HFFc6 (cell line): Measurements from ENCODE around the gene CLSTN1. TPM values are rescaled to one million over a fixed set of nuclear protein-coding genes. Genes with fewer than 3 reads are reported as not detected.

Experiments used
- DNase-seq: peaks from one replicate; pipeline ENCODE4 v3.0.0-alpha.2; 2018
- H3K27ac Mint-ChIP-seq: 2 replicates; pipeline ENCODE4 v1.8.0; 2020; ENCODE audit warnings: mild to moderate bottlenecking, mixed read lengths
- H3K27me3 Mint-ChIP-seq: 2 replicates; pipeline ENCODE4 v1.8.0; 2021; ENCODE audit warnings: mild to moderate bottlenecking, moderate library complexity, mixed read lengths; ENCODE audit not compliant: insufficient read depth
- H3K36me3 Mint-ChIP-seq: 2 replicates; pipeline ENCODE4 v1.8.0; 2021; ENCODE audit warnings: low read depth, mixed read lengths
- H3K4me1 Mint-ChIP-seq: 2 replicates; pipeline ENCODE4 v1.8.0; 2020; ENCODE audit warnings: low read depth, mixed read lengths
- H3K4me3 Mint-ChIP-seq: 2 replicates; pipeline ENCODE4 v1.8.0; 2020; ENCODE audit warnings: mild to moderate bottlenecking, moderate library complexity, mixed read lengths
- H3K9me3 Mint-ChIP-seq: 2 replicates; pipeline ENCODE4 v1.8.0; 2020; ENCODE audit warnings: mild to moderate bottlenecking, mixed read lengths
- total RNA-seq, 6 experiments: library from RNA; stranded (reverse); fragmentation: NEBNext Ultra II Directional; extraction: Animal tissue kit (Norgen Biotek cat#: 25700); gene quantifications; 2 replicates in 1 of 6; 3 replicates in 5 of 6; pipeline ENCODE4 v1.2.3, GENCODE V29; 2021
- TF ChIP-seq, protein P1 (sequence below): fragments of 200-600 bp; sonication (generic); IDR thresholded peaks from 2 replicates; pipeline ENCODE4 v1.5.0; 2021; ENCODE audit warnings: antibody characterized with exemption, mild to moderate bottlenecking

The CLSTN1 gene
- total RNA-seq, 6 experiments from 2014 or later: 128 to 151 (median 137) TPM

DNA sequence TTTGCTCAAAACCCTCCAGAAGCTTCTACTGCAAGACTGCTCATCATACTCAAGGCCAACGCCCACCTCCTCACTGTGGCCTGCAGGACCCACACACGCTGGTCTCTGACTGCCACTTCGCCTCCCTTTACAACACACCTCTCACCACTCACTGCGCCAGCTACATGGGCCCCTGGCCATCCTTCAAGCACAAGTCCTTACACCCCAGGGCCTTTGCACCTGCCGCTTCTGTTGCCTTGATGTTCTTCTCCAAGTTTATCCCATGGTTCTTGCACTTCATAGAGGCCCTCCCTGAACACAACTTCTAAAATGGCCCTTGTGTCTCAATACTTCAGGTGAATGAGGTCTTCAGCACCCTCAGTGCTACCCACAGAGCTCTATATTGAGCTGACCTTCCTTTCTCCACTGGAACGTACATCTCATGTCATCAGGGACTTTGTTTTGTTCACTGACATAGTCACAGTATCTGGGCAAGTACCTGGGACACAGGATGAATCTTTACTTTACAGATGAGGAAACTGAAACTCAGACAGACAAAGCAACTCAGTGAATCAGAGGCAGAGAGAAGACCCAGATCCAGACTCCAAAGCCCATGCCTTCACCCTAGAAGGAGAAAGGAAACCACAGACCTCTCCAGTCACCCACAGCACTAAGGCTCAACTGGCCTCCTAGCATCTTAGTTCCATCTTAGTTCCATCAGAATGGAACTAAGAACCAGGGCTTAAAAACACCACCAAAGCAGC, 34.7 kb upstream of the CLSTN1 start:
- Mint-ChIP-seq H3K36me3 (peaks cover 22% of the 10 kb centered on the region), H3K4me3 (no peak overlapping the region), H3K4me1 (no peaks in the 10 kb centered on the region), H3K27me3 (no peaks in the 10 kb centered on the region), H3K27ac (no peak overlapping the region), H3K9me3 (no peaks in the 10 kb centered on the region)
- no peak for DNase-seq
- TF ChIP-seq, protein P1, sequence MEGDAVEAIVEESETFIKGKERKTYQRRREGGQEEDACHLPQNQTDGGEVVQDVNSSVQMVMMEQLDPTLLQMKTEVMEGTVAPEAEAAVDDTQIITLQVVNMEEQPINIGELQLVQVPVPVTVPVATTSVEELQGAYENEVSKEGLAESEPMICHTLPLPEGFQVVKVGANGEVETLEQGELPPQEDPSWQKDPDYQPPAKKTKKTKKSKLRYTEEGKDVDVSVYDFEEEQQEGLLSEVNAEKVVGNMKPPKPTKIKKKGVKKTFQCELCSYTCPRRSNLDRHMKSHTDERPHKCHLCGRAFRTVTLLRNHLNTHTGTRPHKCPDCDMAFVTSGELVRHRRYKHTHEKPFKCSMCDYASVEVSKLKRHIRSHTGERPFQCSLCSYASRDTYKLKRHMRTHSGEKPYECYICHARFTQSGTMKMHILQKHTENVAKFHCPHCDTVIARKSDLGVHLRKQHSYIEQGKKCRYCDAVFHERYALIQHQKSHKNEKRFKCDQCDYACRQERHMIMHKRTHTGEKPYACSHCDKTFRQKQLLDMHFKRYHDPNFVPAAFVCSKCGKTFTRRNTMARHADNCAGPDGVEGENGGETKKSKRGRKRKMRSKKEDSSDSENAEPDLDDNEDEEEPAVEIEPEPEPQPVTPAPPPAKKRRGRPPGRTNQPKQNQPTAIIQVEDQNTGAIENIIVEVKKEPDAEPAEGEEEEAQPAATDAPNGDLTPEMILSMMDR: no peak

DNA sequence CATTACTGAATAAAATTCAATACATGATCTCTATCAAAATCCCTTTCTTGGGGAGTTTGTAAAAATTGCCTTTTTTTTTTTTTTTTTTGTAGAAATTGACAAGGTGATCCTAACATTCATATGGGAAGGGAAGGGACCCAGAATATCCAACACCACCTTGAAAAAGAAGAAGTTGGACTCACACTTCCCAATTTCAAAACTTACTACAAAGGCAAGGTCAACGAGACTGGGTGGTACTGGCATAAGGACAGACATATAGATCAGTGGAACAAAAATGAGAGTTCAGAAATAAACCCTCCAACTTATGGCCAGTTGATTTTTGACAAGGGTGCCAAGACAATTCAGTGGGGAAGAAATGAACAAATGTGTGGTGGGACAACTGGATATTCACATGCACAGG, 31.4 kb upstream of the CLSTN1 start:
- Mint-ChIP-seq H3K27ac (no peak overlapping the region), H3K36me3 (peaks cover 24% of the 10 kb centered on the region), H3K9me3 (no peaks in the 10 kb centered on the region), H3K4me3 (no peak overlapping the region), H3K27me3 (no peaks in the 10 kb centered on the region; the same call in 1 of the 2 replicates), H3K4me1 (peaks cover 5% of the 10 kb centered on the region; the same call in 1 of the 2 replicates)
- TF ChIP-seq, protein P1: no peak
- no peak for DNase-seq

DNA sequence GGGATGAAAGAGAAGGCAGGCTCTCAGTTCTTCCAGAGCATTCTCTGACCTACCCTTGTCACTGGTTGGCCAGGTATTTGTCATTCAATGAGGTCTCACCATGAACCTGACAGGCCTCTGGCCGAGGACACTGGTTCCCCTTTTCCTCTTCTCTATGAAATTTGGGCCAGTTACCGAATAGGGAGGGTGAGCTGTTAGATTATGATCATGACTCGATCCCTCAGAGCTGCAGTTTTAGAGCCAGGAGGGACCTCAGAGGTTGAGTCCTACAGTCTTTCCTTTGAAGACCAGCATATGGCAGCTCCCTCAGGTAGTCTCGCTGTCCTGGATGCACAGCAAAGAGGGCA, 29.5 kb upstream of the CLSTN1 start:
- peaks cover 5% of the 10 kb centered on the region; the same call in 1 of the 2 replicates for H3K4me1 Mint-ChIP-seq
- H3K9me3 Mint-ChIP-seq: no peaks in the 10 kb centered on the region
- H3K27me3 Mint-ChIP-seq: no peaks in the 10 kb centered on the region; the same call in 1 of the 2 replicates
- no peak for DNase-seq
- H3K36me3 Mint-ChIP-seq: peaks cover 19% of the 10 kb centered on the region
- no peak overlapping the region for H3K27ac Mint-ChIP-seq
- TF ChIP-seq, protein P1: no peak
- no peak overlapping the region for H3K4me3 Mint-ChIP-seq

DNA sequence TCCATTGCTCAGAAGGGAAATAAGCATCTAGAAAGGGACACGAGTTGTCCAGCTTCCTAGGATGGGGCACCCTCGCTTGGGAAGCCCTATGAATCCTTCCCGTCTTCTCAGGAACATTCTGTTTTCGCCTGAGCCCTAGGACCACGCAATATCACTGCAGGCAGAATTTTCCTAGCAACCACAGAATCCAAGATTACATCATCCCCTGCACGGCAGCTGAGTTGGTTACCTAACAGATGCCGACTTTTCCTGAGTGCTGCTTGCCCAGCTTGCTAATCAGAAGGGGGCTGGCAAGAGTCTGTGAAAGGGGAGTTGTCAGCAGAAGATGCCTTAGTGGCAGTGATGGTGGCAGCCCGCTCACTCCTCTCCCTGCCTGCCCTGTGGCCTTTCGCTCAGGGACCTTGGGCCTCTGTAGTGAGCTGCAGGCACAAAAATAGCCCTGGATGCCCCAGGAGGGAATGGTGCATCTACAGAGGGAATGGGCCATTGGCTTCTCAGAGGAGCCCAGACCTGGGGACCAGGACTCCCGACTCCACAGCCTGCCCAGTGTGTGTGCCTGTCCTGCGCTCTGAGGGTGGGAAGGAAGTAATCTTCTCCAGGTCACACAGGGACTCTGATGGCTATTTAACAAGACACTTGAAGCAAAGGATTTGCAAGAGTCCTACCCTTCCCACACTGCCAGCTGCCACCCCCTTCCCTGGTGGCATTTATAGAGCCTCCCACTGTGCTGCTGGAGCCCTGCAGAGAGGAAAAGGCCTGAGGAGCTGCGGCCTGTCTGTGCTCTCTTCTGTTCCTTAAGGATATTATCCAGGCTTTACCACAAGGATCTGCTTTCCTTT, 28.9 kb upstream of the CLSTN1 start:
- H3K27ac Mint-ChIP-seq: no peak overlapping the region; the same call in 1 of the 2 replicates
- H3K9me3 Mint-ChIP-seq: no peaks in the 10 kb centered on the region
- peaks cover 5% of the 10 kb centered on the region; the same call in 1 of the 2 replicates for H3K4me1 Mint-ChIP-seq
- H3K4me3 Mint-ChIP-seq: no peak overlapping the region
- peaks cover 14% of the 10 kb centered on the region for H3K36me3 Mint-ChIP-seq
- TF ChIP-seq, protein P1: no peak
- no peaks in the 10 kb centered on the region; the same call in 1 of the 2 replicates for H3K27me3 Mint-ChIP-seq
- DNase-seq: peak; percentile 55

DNA sequence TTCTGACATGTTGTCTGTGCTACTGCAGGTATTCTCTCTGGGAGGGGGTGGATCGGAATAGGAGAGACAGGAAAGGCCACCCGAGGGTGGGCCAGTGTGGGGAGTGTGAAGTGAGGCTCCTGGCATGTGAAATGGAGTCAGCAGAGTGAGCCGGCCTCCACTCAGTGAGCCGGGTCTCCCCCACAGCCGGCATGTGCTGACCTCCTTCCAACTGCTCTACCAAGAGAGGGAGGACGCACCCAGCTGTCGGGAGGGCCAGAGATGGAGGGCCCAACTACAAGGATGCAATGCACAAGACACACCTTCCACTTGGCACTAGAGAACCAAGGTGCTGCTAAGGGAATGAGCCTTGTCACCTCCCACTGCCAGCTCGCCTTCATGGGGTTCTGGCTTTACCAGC, 28.2 kb upstream of the CLSTN1 start:
- Mint-ChIP-seq H3K4me3 (no peak overlapping the region), H3K27me3 (no peaks in the 10 kb centered on the region; the same call in 1 of the 2 replicates), H3K36me3 (peaks cover 13% of the 10 kb centered on the region), H3K9me3 (no peaks in the 10 kb centered on the region), H3K27ac (no peak overlapping the region; the same call in 1 of the 2 replicates), H3K4me1 (peaks cover 5% of the 10 kb centered on the region; the same call in 1 of the 2 replicates)
- TF ChIP-seq, protein P1: no peak
- no peak for DNase-seq
